Epithelial cell of prostate (primary cell): ENCODE measurements around the gene OSBPL8.

Experiments
- DNase-seq: peaks from one replicate; pipeline ENCODE4 v3.0.0-alpha.2; 2011; ENCODE audit warnings: low read depth, low spot score
- H3K27ac ChIP-seq: fragments of 450-650 bp; 2 replicates; pipeline ENCODE4 v1.5.1; 2017; ENCODE audit warnings: mild to moderate bottlenecking

Gene OSBPL8

GRCh38 chr12:76444408-76444984 lies 115.1 kb downstream of the OSBPL8 start:
- H3K27ac ChIP-seq = no peak overlapping the region
- DNase-seq = no peak

- no peak for DNase-seq
- H3K27ac ChIP-seq = no peak overlapping the region
Measured at GRCh38 chr12:76441016-76441415, 118.6 kb downstream of the OSBPL8 start.

- no peak overlapping the region for H3K27ac ChIP-seq
- DNase-seq = no peak
Measured at GRCh38 chr12:76432733-76433132, 126.8 kb downstream of the OSBPL8 start.

- no peak overlapping the region for H3K27ac ChIP-seq
- DNase-seq = no peak
Measured at GRCh38 chr12:76428117-76428516, 131.5 kb downstream of the OSBPL8 start.

- DNase-seq = no peak
- no peak overlapping the region for H3K27ac ChIP-seq
Measured at GRCh38 chr12:76426160-76426559, 133.4 kb downstream of the OSBPL8 start.

GRCh38 chr12:76424941-76425340 lies 134.6 kb downstream of the OSBPL8 start:
- DNase-seq = no peak

GRCh38 chr12:76422543-76423438 lies 136.8 kb downstream of the OSBPL8 start:
- no peak overlapping the region for H3K27ac ChIP-seq
- peak; percentile 8 for DNase-seq

More at GRCh38 chr12:76424941-76425340, 134.6 kb downstream of the OSBPL8 start:
- no peak overlapping the region for H3K27ac ChIP-seq

GRCh38 chr12:76422154-76422542 lies 137.4 kb downstream of the OSBPL8 start:
- no peak for DNase-seq
- no peak overlapping the region for H3K27ac ChIP-seq

GRCh38 chr12:76421046-76421445 lies 138.5 kb downstream of the OSBPL8 start:
- H3K27ac ChIP-seq = no peak overlapping the region
- no peak for DNase-seq

- no peak for DNase-seq
- no peak overlapping the region for H3K27ac ChIP-seq
Measured at GRCh38 chr12:76420222-76420621, 139.3 kb downstream of the OSBPL8 start.

GRCh38 chr12:76417116-76417515 lies 142.5 kb downstream of the OSBPL8 start:
- DNase-seq = no peak
- H3K27ac ChIP-seq = no peak overlapping the region

- no peak overlapping the region for H3K27ac ChIP-seq
- DNase-seq = peak; percentile 22
Measured at GRCh38 chr12:76413121-76413520, 146.4 kb downstream of the OSBPL8 start.

- no peak for DNase-seq
- no peak overlapping the region for H3K27ac ChIP-seq
Measured at GRCh38 chr12:76410781-76411180, 148.8 kb downstream of the OSBPL8 start.

GRCh38 chr12:76410371-76410770 lies 149.2 kb downstream of the OSBPL8 start:
- no peak for DNase-seq
- no peak overlapping the region for H3K27ac ChIP-seq

GRCh38 chr12:76409074-76409473 lies 150.5 kb downstream of the OSBPL8 start:
- H3K27ac ChIP-seq = no peak overlapping the region
- no peak for DNase-seq

GRCh38 chr12:76407710-76408109 lies 151.9 kb downstream of the OSBPL8 start:
- no peak for DNase-seq
- no peak overlapping the region for H3K27ac ChIP-seq

- DNase-seq = no peak
- no peak overlapping the region for H3K27ac ChIP-seq
Measured at GRCh38 chr12:76402259-76402658, 157.3 kb downstream of the OSBPL8 start.

- no peak for DNase-seq
- H3K27ac ChIP-seq = no peak overlapping the region
Measured at GRCh38 chr12:76400136-76400535, 159.4 kb downstream of the OSBPL8 start.

GRCh38 chr12:76399040-76399439 lies 160.5 kb downstream of the OSBPL8 start:
- DNase-seq = no peak
- H3K27ac ChIP-seq = no peak overlapping the region

GRCh38 chr12:76398106-76398505 lies 161.5 kb downstream of the OSBPL8 start:
- DNase-seq = no peak

GRCh38 chr12:76391461-76391860 lies 168.1 kb downstream of the OSBPL8 start:
- H3K27ac ChIP-seq = peak overlapping the region; percentile 23
- peak; percentile 45 for DNase-seq

More at GRCh38 chr12:76398106-76398505, 161.5 kb downstream of the OSBPL8 start:
- no peak overlapping the region for H3K27ac ChIP-seq

- no peak for DNase-seq
- H3K27ac ChIP-seq = no peak overlapping the region
Measured at GRCh38 chr12:76387614-76388013, 172.0 kb downstream of the OSBPL8 start.
